GM03348 (cell line): ENCODE results near the gene CARD11.

ENCODE experiments used
- DNase-seq: peaks from one replicate; pipeline ENCODE4 v3.0.0; 2012; ENCODE audit warnings: low spot score

Gene CARD11

GRCh38 chr7:2905500-2905899, 138.2 kb downstream of the CARD11 start:
- DNase-seq, result no peak

GRCh38 chr7:2905027-2905426, 138.6 kb downstream of the CARD11 start:
- no peak for DNase-seq

- DNase-seq, result no peak
These were observed 139.5 kb downstream of the CARD11 start for GRCh38 chr7:2904202-2904601.

GRCh38 chr7:2903682-2904162, 139.9 kb downstream of the CARD11 start:
- no peak for DNase-seq

GRCh38 chr7:2897023-2897422, 146.6 kb downstream of the CARD11 start:
- no peak for DNase-seq

GRCh38 chr7:2896131-2896530, 147.5 kb downstream of the CARD11 start:
- DNase-seq, result no peak

GRCh38 chr7:2894118-2894940, 149.3 kb downstream of the CARD11 start:
- no peak for DNase-seq

GRCh38 chr7:2893411-2893861, 150.2 kb downstream of the CARD11 start:
- no peak for DNase-seq

GRCh38 chr7:2892549-2892948, 151.1 kb downstream of the CARD11 start:
- no peak for DNase-seq

GRCh38 chr7:2887816-2888215, 155.9 kb downstream of the CARD11 start:
- no peak for DNase-seq

- peak; percentile 79 for DNase-seq
These were observed 156.8 kb downstream of the CARD11 start for GRCh38 chr7:2886900-2887299.

GRCh38 chr7:2886391-2886790, 157.3 kb downstream of the CARD11 start:
- DNase-seq, result no peak

- DNase-seq, result no peak
These were observed 159.5 kb downstream of the CARD11 start for GRCh38 chr7:2884161-2884560.

- DNase-seq, result no peak
These were observed 160.6 kb downstream of the CARD11 start for GRCh38 chr7:2883101-2883500.

- no peak for DNase-seq
These were observed 161.6 kb downstream of the CARD11 start for GRCh38 chr7:2882111-2882510.

- DNase-seq, result no peak
These were observed 162.7 kb downstream of the CARD11 start for GRCh38 chr7:2880874-2881533.

GRCh38 chr7:2880051-2880450, 163.6 kb downstream of the CARD11 start:
- no peak for DNase-seq

- no peak for DNase-seq
These were observed 164.3 kb downstream of the CARD11 start for GRCh38 chr7:2879354-2879753.

- no peak for DNase-seq
These were observed 165.4 kb downstream of the CARD11 start for GRCh38 chr7:2878306-2878705.

GRCh38 chr7:2876031-2876731, 167.5 kb downstream of the CARD11 start:
- DNase-seq, result peak; percentile 67

GRCh38 chr7:2873686-2874551, 169.7 kb downstream of the CARD11 start:
- peak; percentile 70 for DNase-seq

GRCh38 chr7:2873146-2873545, 170.5 kb downstream of the CARD11 start:
- DNase-seq, result no peak
